ENCODE measurements around the gene KRT80. TPM values are rescaled to one million over a fixed set of nuclear protein-coding genes. Genes with fewer than 3 reads are reported as not detected.

The KRT80 gene
- total RNA-seq, 1 donor from 2014 or later: not detected

DNA sequence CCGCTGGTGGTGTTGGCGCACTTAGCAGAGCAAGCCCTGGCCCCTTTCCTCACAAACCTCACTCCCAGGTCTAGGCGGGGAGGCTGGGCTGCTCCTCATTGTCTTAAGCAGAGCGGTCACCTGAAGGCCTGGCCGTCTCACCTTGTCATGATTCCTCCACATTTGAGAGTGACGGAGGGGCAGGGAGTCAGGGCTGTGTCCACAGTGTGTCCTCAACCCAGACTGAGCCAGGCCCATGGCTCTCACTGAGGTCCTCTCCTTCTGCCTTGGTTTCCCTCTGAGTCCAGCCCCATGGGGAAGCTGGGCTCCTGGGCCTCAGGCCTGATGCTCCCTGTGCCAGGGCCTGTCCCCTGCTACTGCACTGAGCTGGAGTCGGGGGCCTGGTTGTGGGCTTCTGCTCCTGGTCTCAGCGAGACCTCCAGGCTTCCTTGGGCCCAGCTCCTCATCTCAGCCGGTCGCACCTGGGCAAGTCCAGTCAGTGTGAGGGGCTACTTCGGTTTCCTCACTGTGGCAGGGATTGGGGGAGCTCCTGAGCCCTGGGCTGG lies 44.9 kb downstream of the KRT80 start:
- H3K36me3 Mint-ChIP-seq (ENCODE audit: low read depth): no peaks in the 10 kb centered on the region
- no peaks in the 10 kb centered on the region for H3K4me1 Mint-ChIP-seq (ENCODE audit: low read depth)
- H3K27me3 Mint-ChIP-seq (ENCODE audit: insufficient read depth): no peaks in the 10 kb centered on the region
- H3K9me3 Mint-ChIP-seq: no peaks in the 10 kb centered on the region
- no peak for DNase-seq (ENCODE audit: low spot score)
- intact Hi-C loops (cut with micrococcal nuclease): no loop called here
- no peak overlapping the region for H3K4me3 Mint-ChIP-seq
- no peak overlapping the region for H3K27ac Mint-ChIP-seq

DNA sequence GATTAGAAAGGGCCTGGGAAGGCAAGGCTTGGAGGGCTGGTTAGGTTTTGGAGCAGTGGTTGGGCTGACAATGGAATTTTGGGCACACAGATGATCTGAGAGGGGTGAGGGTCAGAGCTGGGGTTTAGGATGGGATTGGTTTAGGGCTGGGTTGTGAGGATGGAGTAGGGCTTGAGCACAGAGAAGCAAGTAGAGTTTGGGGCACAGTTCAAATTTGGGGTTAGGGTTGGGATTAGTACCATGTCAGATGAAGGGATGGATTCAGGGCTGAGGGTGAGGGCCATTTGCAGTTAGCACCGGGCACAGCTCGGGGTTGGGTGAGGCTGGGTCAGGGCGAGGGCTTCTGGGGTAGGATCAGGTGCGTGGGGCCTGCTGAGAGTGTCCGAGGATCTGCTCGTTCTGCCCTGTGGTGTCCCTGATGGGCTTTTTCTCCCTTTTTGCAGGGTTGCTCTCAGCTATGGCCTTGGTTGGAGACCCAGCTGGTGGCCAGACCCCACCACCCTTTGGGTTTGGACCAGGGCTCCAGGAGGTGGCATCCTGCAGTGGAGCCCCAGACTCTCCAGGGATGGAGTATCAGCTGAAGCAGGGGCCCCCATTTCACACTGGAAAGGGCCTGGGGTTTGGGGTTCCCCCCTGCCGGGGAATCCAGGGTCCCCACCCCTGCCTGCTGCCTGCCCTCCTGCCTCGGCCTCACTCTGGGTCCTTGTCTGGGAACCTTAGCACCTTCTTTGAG lies 45.6 kb downstream of the KRT80 start:
- H3K4me3 Mint-ChIP-seq: no peak overlapping the region
- H3K36me3 Mint-ChIP-seq (ENCODE audit: low read depth): no peaks in the 10 kb centered on the region
- H3K27me3 Mint-ChIP-seq (ENCODE audit: insufficient read depth): peaks cover 3% of the 10 kb centered on the region
- no peak for DNase-seq (ENCODE audit: low spot score)
- no peaks in the 10 kb centered on the region for H3K9me3 Mint-ChIP-seq
- H3K4me1 Mint-ChIP-seq (ENCODE audit: low read depth): no peaks in the 10 kb centered on the region
- no peak overlapping the region for H3K27ac Mint-ChIP-seq
- intact Hi-C loops (cut with micrococcal nuclease): no loop called here

DNA sequence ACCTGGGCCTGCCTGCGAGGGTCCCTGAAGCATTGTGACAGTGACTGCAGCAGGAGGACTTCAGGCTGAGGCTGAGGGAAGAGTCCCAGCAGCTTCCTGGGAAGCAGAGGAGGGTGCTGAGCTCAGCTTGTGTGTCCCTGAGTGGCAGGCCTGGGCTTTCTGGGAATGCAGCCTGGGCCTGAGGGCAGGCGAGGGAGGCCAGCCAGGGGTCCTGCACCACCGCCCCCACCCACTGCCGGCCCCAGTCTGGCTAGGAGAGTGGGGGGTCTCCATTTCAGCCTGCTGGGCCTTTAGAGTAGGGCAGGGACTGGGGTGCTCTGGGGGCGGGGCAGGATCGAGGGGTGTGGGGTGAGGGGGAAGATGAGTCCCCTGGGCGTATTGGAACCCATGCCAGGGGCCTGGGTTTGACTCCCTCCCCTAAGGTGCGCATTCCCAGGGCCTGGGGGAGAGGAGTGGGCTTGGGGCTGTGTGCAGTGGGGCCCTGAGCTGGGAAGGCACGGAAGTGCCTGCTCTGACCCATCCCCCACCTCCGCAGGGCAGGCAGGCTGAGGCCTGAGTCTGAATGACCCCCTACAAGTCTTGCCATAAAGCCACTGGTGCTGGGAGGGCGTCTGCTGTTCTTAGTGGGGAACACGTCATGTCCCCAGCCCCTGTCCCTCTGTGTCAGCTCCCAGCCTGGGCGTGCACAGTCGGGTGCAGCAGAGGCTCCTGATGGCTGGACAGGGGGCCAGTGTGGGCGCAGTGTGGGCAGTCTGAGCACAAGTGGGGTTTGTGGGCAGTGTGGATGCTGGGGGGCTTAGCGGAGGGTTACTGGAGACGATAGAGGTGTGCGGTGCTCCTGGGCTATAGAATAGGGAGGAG lies 46.4 kb downstream of the KRT80 start:
- H3K27ac Mint-ChIP-seq: no peak overlapping the region
- intact Hi-C loops (cut with micrococcal nuclease): no loop called here

DNA sequence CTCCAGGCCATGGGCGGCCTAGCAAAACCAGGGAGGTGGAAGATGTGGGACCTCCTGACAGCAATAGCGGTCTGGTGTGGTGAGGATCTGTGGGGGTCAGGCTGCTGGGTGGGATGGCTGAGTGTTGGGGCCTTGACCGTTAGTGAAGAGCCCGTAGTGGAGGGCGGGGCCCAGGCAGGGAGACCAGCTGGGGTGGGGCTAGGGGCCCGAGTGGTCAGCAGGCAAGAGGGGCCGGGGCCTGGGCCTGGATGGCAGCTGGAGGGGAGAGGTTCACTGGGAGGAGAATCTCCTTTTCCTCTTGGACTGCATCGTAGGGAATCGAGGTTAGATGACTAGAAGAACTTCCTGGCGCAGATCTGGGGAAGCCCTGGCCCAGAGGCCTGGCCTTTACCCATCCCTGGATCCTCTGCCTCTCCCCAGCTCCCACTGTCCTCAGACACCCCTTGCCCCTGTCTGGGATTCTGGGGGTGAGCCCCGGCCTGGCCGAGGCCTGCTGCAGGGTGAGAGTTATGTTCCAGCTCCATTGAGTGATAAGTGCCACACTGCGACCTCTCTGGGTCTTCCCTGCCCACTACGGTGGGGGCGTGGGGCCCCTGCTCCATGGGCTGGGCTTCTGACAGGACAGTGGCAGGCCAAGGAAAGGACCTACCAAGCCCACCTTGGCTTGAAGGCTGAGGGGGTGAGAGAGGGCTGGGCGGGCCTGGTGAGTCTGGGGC lies 47.1 kb downstream of the KRT80 start:
- Mint-ChIP-seq H3K4me3 (no peak overlapping the region), H3K4me1 (ENCODE audit: low read depth) (no peaks in the 10 kb centered on the region), H3K9me3 (no peaks in the 10 kb centered on the region), H3K27me3 (ENCODE audit: insufficient read depth) (peaks cover 6% of the 10 kb centered on the region), H3K27ac (no peak overlapping the region), H3K36me3 (ENCODE audit: low read depth) (no peaks in the 10 kb centered on the region)
- no peak for DNase-seq (ENCODE audit: low spot score)
- intact Hi-C loops (cut with micrococcal nuclease): no loop called here

More for the DNA sequence above, 46.4 kb downstream of the KRT80 start:
- H3K9me3 Mint-ChIP-seq: no peaks in the 10 kb centered on the region
- H3K27me3 Mint-ChIP-seq (ENCODE audit: insufficient read depth): peaks cover 4% of the 10 kb centered on the region
- no peak for DNase-seq (ENCODE audit: low spot score)
- no peak overlapping the region for H3K4me3 Mint-ChIP-seq
- no peaks in the 10 kb centered on the region for H3K4me1 Mint-ChIP-seq (ENCODE audit: low read depth)
- no peaks in the 10 kb centered on the region for H3K36me3 Mint-ChIP-seq (ENCODE audit: low read depth)

DNA sequence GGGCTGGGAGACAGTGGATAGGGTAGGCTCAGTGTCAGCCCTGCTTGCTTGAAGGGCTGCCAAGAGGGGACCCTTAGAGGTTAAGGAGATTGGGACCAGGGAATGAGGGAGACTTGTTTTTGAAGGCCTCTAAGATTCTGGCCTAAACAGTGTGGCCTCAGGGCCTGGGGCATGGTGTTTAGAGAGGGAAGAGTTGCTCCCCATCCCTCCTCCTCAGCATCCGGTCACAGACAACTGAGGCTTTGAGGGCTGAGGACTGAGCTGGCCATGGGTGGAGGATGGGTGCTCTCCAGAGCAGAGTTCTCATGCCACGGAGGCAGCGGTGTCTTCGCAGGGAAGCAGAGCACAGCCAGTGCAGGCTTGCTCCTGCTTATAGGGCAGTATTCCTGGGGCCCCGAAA lies 49.4 kb downstream of the KRT80 start:
- H3K4me3 Mint-ChIP-seq: no peak overlapping the region
- H3K36me3 Mint-ChIP-seq (ENCODE audit: low read depth): no peaks in the 10 kb centered on the region
- no peaks in the 10 kb centered on the region for H3K9me3 Mint-ChIP-seq
- DNase-seq (ENCODE audit: low spot score): no peak
- no peaks in the 10 kb centered on the region for H3K4me1 Mint-ChIP-seq (ENCODE audit: low read depth)
- no peak overlapping the region for H3K27ac Mint-ChIP-seq
- peaks cover 18% of the 10 kb centered on the region for H3K27me3 Mint-ChIP-seq (ENCODE audit: insufficient read depth)
- intact Hi-C loops (cut with micrococcal nuclease): no loop called here

DNA sequence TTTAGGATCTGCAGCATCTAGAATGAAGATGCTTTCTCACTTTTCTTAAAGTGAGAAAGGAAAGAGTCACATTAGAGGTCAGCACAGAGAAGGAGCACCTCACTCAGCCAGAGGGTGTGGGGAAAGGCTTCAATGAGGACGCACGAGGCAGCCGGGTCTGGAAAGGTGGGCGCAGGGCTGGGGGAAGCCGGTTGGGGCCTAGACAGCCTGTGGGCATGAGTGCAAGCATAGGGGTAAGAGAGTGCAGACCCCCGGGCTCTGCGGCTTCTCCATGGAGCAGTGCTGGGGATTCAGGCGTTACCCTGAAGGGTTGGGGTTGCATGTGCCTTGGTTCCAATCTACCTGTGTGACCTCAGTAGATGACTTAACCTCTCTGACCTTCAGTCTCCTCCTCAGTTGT lies 49.9 kb downstream of the KRT80 start:
- Mint-ChIP-seq H3K27ac (no peak overlapping the region), H3K36me3 (ENCODE audit: low read depth) (no peaks in the 10 kb centered on the region), H3K4me1 (ENCODE audit: low read depth) (no peaks in the 10 kb centered on the region), H3K27me3 (ENCODE audit: insufficient read depth) (peaks cover 18% of the 10 kb centered on the region), H3K9me3 (no peaks in the 10 kb centered on the region), H3K4me3 (no peak overlapping the region)
- no peak for DNase-seq (ENCODE audit: low spot score)
- intact Hi-C loops (cut with micrococcal nuclease): no loop called here

DNA sequence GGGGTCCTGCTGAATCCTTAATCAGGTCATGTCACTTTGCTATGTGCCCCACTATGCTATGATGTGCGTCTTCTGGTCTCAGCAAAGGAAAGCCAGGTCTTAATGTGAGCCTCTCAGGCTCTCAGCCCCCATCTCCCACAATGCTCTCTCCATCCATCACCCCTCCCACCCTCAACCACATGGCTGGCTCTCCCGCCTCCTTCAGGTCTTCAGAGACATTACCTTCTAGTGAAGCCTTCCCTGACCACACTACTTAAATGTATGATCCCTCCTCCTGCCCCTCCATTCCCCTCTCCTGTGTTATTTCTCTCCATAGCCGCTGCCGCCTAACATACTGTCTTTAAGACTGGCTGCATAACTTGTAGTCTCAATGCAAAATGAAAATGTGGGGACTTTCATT lies 50.5 kb downstream of the KRT80 start:
- DNase-seq (ENCODE audit: low spot score): no peak
- Mint-ChIP-seq H3K4me3 (no peak overlapping the region), H3K4me1 (ENCODE audit: low read depth) (no peaks in the 10 kb centered on the region), H3K36me3 (ENCODE audit: low read depth) (no peaks in the 10 kb centered on the region), H3K27ac (no peak overlapping the region), H3K27me3 (ENCODE audit: insufficient read depth) (peaks cover 22% of the 10 kb centered on the region), H3K9me3 (no peaks in the 10 kb centered on the region)
- intact Hi-C loops (cut with micrococcal nuclease): no loop called here

DNA sequence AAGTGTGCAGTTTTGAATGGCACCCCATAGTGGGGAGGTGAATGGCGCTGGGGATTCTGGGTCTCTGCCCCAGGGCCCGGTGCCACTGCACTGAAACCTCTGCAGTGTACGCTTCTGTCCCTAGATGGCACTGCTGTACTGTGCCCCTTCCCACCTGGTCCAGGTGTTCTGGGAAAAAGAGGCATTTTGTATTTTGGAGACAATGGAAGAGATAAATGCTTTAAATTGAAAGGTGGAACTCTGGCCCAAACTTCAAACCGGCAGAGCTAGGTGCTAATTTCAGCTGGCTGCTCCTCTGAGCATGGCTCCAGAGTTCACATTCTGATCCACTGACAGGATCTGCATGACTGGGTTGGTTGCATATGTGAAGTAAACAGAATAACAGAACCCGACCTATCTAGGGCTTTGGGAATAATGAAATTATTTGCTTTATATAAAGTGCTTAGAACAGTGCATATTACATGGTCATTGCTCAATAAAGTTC lies 52.2 kb downstream of the KRT80 start:
- no peaks in the 10 kb centered on the region for H3K36me3 Mint-ChIP-seq (ENCODE audit: low read depth)
- no peak for DNase-seq (ENCODE audit: low spot score)
- H3K4me1 Mint-ChIP-seq (ENCODE audit: low read depth): no peaks in the 10 kb centered on the region
- no peak overlapping the region for H3K27ac Mint-ChIP-seq
- H3K27me3 Mint-ChIP-seq (ENCODE audit: insufficient read depth): peaks cover 24% of the 10 kb centered on the region
- no peaks in the 10 kb centered on the region for H3K9me3 Mint-ChIP-seq
- no peak overlapping the region for H3K4me3 Mint-ChIP-seq
- intact Hi-C loops (cut with micrococcal nuclease): no loop called here

DNA sequence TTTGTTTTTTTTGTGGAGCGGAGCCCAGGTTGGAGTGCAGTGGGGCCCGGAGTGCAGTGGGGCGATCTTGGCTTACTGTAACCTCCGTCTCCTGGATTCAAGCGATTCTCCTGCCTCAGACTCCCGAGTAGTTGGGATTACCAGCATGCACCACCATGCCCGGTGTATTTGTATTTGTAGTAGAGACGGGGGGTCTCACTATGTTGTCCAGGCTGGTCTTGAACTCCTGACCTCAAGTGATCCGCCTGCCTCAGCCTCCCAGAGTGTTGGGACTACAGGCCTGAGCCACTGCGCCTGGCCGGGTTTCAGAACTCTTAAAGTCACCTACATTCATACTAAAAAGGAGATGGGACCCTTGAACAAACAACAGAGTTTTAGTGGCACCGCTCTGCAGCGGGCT lies 52.7 kb downstream of the KRT80 start:
- intact Hi-C loops (cut with micrococcal nuclease): no loop called here
- no peak for DNase-seq (ENCODE audit: low spot score)
- Mint-ChIP-seq H3K4me3 (no peak overlapping the region), H3K9me3 (no peaks in the 10 kb centered on the region), H3K36me3 (ENCODE audit: low read depth) (no peaks in the 10 kb centered on the region), H3K27me3 (ENCODE audit: insufficient read depth) (peaks cover 24% of the 10 kb centered on the region), H3K4me1 (ENCODE audit: low read depth) (no peaks in the 10 kb centered on the region), H3K27ac (no peak overlapping the region)

DNA sequence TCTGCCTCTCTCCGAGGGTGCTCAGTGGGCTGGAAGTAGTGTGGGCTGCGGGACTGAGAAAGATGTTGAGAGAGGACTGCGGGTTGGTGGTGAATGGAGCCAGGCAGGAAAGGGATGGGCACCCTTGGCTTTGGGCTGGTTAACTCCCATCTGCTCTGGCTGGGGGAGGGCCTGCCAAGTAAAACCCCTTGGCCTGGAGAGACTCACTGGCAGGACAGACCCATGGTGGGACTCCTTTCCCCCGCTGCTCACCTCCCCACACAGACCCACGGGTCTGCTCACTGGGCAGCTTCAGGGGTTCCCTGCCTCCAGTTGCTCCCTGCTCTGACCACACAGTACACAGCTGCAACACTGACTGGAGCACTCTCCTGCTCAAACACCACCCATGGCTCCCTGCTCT lies 54.1 kb downstream of the KRT80 start:
- Mint-ChIP-seq H3K36me3 (ENCODE audit: low read depth) (no peaks in the 10 kb centered on the region), H3K27ac (no peak overlapping the region)

DNA sequence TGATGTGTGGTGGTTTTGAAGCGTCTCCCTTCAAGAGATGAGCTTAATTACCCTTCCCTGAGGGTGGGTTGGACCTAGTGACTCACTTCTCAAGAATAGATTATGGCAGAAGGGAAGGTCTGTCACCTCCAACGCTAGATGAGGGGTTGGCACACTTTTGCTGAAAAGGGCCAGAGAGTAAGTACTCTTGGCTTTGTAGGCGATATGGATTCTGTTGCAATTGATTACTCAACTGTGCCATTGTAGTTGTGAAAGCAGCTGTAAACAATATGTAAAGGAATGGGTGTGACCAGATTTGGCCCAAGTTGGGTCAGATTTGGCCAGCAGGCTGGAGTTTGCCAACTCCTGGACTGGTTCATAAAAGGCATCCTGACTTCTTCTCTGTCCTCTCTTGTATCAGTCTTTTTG lies 59.1 kb downstream of the KRT80 start:
- Mint-ChIP-seq H3K9me3 (no peaks in the 10 kb centered on the region), H3K36me3 (ENCODE audit: low read depth) (no peaks in the 10 kb centered on the region), H3K4me1 (ENCODE audit: low read depth) (no peaks in the 10 kb centered on the region), H3K4me3 (no peak overlapping the region), H3K27ac (no peak overlapping the region), H3K27me3 (ENCODE audit: insufficient read depth) (peaks cover 12% of the 10 kb centered on the region)
- intact Hi-C loops (cut with micrococcal nuclease): no loop called here
- no peak for DNase-seq (ENCODE audit: low spot score)

More for the DNA sequence above, 54.1 kb downstream of the KRT80 start:
- no peak for DNase-seq (ENCODE audit: low spot score)
- Mint-ChIP-seq H3K27me3 (ENCODE audit: insufficient read depth) (peaks cover 24% of the 10 kb centered on the region), H3K4me1 (ENCODE audit: low read depth) (no peaks in the 10 kb centered on the region), H3K9me3 (no peaks in the 10 kb centered on the region), H3K4me3 (no peak overlapping the region)
- intact Hi-C loops (cut with micrococcal nuclease): no loop called here

DNA sequence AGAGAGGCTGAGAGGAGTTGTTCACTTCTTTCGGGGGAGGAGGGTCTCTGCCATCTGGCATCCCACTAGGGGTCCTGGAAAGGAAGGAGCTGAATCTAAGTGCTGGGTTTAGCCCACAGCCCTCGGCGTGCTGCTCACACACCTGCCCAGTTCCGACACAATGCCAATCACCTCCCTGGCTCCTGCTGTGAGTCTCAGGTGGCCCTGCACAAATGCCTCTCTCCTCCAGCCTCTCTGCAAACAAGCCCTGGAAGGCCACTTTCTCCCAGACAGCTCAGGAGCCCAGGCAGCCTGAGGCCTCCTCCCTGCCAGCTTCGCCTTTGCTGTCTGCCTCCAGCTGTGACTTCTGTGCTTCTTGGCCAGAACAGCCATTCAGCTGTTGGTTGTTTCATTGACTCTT lies 61.1 kb downstream of the KRT80 start:
- intact Hi-C loops (cut with micrococcal nuclease): no loop called here
- peaks cover 4% of the 10 kb centered on the region for H3K27me3 Mint-ChIP-seq (ENCODE audit: insufficient read depth)
- DNase-seq (ENCODE audit: low spot score): no peak

More for the DNA sequence above, 61.1 kb downstream of the KRT80 start:
- H3K36me3 Mint-ChIP-seq (ENCODE audit: low read depth): no peaks in the 10 kb centered on the region
- H3K4me1 Mint-ChIP-seq (ENCODE audit: low read depth): no peaks in the 10 kb centered on the region
- H3K27ac Mint-ChIP-seq: no peak overlapping the region
- no peaks in the 10 kb centered on the region for H3K9me3 Mint-ChIP-seq
- H3K4me3 Mint-ChIP-seq: no peak overlapping the region
